ENCODE measurements around the gene VGLL1. TPM values are rescaled to one million over a fixed set of nuclear protein-coding genes. Genes with fewer than 3 reads are reported as not detected.

The VGLL1 gene
- polyA plus RNA-seq, 1 experiment, result not detected

DNA sequence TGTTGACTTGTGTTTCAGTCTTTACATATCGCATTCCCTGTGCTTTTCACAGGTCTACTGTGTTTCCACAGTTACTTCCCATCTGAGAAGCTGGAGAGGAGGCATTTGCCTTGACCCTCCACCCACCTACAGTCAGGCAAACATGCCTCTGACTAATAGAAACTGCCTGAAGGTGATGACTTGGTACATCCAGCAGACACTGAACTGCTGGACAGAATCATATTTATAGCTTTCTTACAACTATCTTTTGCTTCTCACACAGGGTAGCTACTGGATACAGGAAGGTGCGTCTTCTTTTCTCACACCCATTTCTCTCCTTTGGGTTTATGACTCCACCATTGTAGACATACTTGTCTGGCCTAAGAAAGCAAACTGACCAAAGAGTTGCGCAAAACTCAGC is 58.0 kb downstream of the VGLL1 start:
- POLR2A ChIA-PET, result no interaction called here
- TF ChIP-seq, protein P1, sequence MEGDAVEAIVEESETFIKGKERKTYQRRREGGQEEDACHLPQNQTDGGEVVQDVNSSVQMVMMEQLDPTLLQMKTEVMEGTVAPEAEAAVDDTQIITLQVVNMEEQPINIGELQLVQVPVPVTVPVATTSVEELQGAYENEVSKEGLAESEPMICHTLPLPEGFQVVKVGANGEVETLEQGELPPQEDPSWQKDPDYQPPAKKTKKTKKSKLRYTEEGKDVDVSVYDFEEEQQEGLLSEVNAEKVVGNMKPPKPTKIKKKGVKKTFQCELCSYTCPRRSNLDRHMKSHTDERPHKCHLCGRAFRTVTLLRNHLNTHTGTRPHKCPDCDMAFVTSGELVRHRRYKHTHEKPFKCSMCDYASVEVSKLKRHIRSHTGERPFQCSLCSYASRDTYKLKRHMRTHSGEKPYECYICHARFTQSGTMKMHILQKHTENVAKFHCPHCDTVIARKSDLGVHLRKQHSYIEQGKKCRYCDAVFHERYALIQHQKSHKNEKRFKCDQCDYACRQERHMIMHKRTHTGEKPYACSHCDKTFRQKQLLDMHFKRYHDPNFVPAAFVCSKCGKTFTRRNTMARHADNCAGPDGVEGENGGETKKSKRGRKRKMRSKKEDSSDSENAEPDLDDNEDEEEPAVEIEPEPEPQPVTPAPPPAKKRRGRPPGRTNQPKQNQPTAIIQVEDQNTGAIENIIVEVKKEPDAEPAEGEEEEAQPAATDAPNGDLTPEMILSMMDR (IDR thresholded peaks at IDR 0.05; ENCODE audit: insufficient read depth, low read depth, low read length), result no peak
- H3K27me3 ChIP-seq (ENCODE audit: control insufficient read depth, insufficient read depth, low read length), result no peaks in the 10 kb centered on the region
- H3K4me3 ChIP-seq (ENCODE audit: low read depth, low read length), result no peak overlapping the region
- H3K36me3 ChIP-seq (ENCODE audit: control insufficient read depth, insufficient read depth, low read length), result no peaks in the 10 kb centered on the region
- CTCF ChIA-PET, result no interaction called here
- no peak for DNase-seq (ENCODE audit: low read depth)

DNA sequence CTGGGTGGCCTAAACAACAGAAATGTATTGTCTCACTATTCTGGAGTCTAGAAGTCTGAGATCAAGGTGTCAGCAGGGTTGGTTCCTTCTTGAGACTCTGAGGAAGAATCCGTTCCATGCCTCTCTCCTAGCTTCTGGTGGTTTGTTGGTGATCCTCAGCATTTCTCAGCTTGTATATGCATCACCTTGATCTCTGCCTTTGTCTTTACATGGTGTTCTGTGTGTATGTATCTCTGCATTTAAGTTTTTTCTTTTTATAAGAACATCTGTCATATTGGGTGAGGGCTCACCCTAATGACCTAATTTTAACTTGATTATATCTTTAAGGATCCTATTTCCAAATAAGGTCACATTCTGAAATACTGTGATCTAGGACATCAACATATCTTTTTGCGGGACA is 65.3 kb downstream of the VGLL1 start:
- Histone ChIP-seq H3K36me3 (ENCODE audit: control insufficient read depth, insufficient read depth, low read length) (no peaks in the 10 kb centered on the region), H3K27me3 (ENCODE audit: control insufficient read depth, insufficient read depth, low read length) (no peaks in the 10 kb centered on the region), H3K4me3 (ENCODE audit: low read depth, low read length) (no peak overlapping the region)
- DNase-seq (ENCODE audit: low read depth), result no peak
- TF ChIP-seq, protein P1 (IDR thresholded peaks at IDR 0.05; ENCODE audit: insufficient read depth, low read depth, low read length), result no peak
- POLR2A ChIA-PET, result no interaction called here
- CTCF ChIA-PET, result interaction anchor here (1.0 to 1.2 kb wide), 2 partner anchors 13 kb away, joined by 3 read pairs; no protein-coding TSS in a partner anchor

GRCh38 chrX:136597954-136598353 is 65.9 kb downstream of the VGLL1 start:
- Histone ChIP-seq H3K27me3 (ENCODE audit: control insufficient read depth, insufficient read depth, low read length) (no peaks in the 10 kb centered on the region), H3K4me3 (ENCODE audit: low read depth, low read length) (no peak overlapping the region), H3K36me3 (ENCODE audit: control insufficient read depth, insufficient read depth, low read length) (no peaks in the 10 kb centered on the region)
- POLR2A ChIA-PET, result no interaction called here
- DNase-seq (ENCODE audit: low read depth), result no peak
- TF ChIP-seq, protein P1 (IDR thresholded peaks at IDR 0.05; ENCODE audit: insufficient read depth, low read depth, low read length), result no peak
- CTCF ChIA-PET, result interaction anchor here (1.2 kb wide), 1 partner anchor 13 kb away, joined by 3 read pairs; no protein-coding TSS in a partner anchor

GRCh38 chrX:136598631-136599030 is 66.6 kb downstream of the VGLL1 start:
- ChIA-PET CTCF (no interaction called here), POLR2A (no interaction called here)
- no peak for DNase-seq (ENCODE audit: low read depth)
- H3K27me3 ChIP-seq (ENCODE audit: control insufficient read depth, insufficient read depth, low read length), result no peaks in the 10 kb centered on the region
- no peaks in the 10 kb centered on the region for H3K36me3 ChIP-seq (ENCODE audit: control insufficient read depth, insufficient read depth, low read length)
- TF ChIP-seq, protein P1 (IDR thresholded peaks at IDR 0.05; ENCODE audit: insufficient read depth, low read depth, low read length), result no peak
- H3K4me3 ChIP-seq (ENCODE audit: low read depth, low read length), result no peak overlapping the region

GRCh38 chrX:136600059-136600458 is 68.0 kb downstream of the VGLL1 start:
- ChIA-PET POLR2A (no interaction called here), CTCF (no interaction called here)
- TF ChIP-seq, protein P1 (IDR thresholded peaks at IDR 0.05; ENCODE audit: insufficient read depth, low read depth, low read length), result no peak

More at GRCh38 chrX:136600059-136600458, 68.0 kb downstream of the VGLL1 start:
- H3K4me3 ChIP-seq (ENCODE audit: low read depth, low read length), result no peak overlapping the region
- DNase-seq (ENCODE audit: low read depth), result no peak
- H3K27me3 ChIP-seq (ENCODE audit: control insufficient read depth, insufficient read depth, low read length), result no peaks in the 10 kb centered on the region
- H3K36me3 ChIP-seq (ENCODE audit: control insufficient read depth, insufficient read depth, low read length), result no peaks in the 10 kb centered on the region

Small RNA genes within 50 kb of the gene (small RNA-seq; reads per million reads assigned to genes)
- not detected for gene MIR934 (ENCODE audit: insufficient read length, low read depth, low replicate concordance)
- gene RF00019 (ENCODE audit: insufficient read length, low read depth, low replicate concordance), result not detected
- gene RNU6-320P (ENCODE audit: insufficient read length, low read depth, low replicate concordance), result not detected

Other genes with a start within 250 kb of the VGLL1 start
- gene ADGRG4, start 231.3 kb upstream of the VGLL1 start, polyA plus RNA-seq (2011; rRNA removed), result 0.01 TPM in 2 replicates
- gene BRS3, start 44.3 kb upstream of the VGLL1 start, polyA plus RNA-seq (2011; rRNA removed), result not detected in 2 replicates
- gene HTATSF1, start 34.6 kb upstream of the VGLL1 start, polyA plus RNA-seq (2011; rRNA removed), result 0.28 and 1.1 TPM in 2 replicates
- not detected in 2 replicates for gene CD40LG, start 115.9 kb downstream of the VGLL1 start, polyA plus RNA-seq (2011; rRNA removed)
- gene ARHGEF6, start 248.7 kb downstream of the VGLL1 start, polyA plus RNA-seq (2011; rRNA removed), result 3.0 and 5.1 TPM in 2 replicates